ENCODE results near the gene GJC1. TPM values are rescaled to one million over a fixed set of nuclear protein-coding genes. Genes with fewer than 3 reads are reported as not detected.

The GJC1 gene
- total RNA-seq, 1 donor from 2014 or later = 19.9 TPM

DNA sequence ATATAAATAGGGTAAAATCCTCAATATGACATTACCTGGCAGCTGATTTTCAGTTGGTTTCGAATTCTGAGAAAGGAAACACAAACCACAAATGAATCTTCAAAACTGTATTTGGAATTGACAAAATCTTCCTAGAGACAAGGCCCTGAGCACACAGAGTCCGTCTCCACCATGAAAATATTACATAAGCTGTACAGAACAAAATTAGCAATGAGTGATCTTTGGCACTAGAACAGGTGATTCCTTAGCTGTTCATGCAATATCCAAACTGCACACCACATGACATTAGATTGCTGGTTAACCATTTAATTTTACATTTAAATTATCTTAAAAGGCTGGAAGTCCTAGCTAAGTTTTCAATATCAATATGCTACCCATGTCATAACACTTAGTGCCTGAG, 31.7 kb downstream of the GJC1 start:
- DNase-seq = no peak

GRCh38 chr17:44797802-44798201, 32.3 kb downstream of the GJC1 start:
- DNase-seq = no peak

DNA sequence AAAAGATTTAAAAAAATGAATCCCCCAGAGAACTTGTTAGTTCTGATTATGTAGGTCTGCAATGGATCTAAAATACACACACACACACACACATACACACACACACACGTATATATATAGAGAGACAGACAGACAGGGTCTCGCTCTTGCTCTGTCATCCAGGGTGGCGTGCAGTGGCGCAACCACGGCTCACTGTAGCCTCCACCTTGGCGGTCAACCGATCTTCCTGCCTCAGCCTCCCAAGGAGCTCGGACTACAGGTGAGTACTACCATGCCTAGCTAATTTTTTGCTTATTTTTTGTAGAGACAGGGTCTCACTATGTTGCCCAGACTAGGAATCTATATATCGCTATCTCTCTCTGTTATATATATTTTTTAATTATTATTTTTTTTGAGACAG, 33.4 kb downstream of the GJC1 start:
- no peak for DNase-seq

GRCh38 chr17:44795928-44796327, 34.2 kb downstream of the GJC1 start:
- no peak for DNase-seq

DNA sequence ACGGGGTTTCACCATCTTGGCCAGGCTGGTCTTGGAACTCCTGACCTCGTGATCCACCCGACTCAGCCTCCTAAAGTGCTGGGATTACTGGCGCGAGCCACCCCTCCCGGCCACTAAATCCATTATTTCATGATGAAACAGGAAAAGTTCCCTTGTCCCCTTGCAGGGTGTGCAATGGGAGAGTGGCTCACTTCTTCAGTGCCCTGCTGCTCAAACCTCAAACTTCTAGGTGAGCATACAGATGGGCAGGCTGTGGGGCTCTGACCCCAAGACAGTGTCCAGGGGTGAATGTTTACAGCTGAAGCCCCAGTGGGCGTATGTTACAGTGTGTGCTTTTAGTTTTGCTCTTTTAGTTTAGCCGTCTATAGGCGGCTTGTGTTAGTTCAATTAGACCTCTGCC, 34.7 kb downstream of the GJC1 start:
- DNase-seq = no peak

GRCh38 chr17:44794851-44795413, 35.2 kb downstream of the GJC1 start:
- peak; percentile 61 for DNase-seq

DNA sequence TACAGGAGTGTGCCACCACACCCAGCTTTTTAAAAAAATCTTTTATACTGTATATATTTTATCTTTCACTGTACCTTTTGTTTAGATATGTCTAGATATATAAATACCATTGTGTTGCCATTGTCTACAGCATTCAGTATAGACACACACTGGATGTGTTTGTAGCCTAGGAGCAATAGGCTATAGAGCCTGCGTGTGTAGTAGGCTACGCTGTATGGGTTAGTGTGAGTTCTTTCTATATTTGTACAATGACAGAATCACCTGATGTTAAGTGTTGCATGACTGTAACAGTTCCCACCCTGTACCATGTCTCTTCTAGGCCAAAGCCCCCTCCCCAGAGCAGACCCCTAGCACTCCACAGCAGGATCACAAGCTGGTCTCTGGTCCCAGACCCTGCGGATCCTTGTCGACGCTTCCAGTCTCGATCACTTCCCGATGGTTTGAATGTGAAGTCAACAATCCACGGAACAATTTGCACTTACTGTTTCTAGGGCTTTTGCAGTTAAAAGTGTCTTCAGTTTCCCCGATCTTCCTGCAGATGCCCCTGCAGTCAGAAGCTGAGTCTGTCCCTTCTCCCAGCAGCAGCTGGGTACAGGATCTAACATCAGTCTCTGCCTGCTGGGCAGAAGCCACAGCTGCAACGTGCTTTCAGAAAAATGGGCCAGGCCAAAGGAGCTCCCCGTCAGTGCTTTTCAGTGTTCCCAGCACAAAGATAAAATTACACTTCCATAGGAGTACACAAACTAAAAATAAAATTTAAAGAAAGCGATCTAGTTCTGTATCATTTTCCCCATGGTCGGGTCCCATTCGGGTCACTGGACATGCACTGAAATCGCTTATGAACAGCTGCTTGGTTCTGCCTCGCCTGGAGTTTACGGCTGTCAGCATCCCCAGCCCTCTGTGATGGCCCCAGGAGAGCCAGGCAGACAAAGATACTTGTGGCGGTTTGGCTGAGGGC, 35.9 kb downstream of the GJC1 start:
- DNase-seq = no peak

- DNase-seq = no peak
Measured at GRCh38 chr17:44792276-44792675, 37.8 kb downstream of the GJC1 start.

DNA sequence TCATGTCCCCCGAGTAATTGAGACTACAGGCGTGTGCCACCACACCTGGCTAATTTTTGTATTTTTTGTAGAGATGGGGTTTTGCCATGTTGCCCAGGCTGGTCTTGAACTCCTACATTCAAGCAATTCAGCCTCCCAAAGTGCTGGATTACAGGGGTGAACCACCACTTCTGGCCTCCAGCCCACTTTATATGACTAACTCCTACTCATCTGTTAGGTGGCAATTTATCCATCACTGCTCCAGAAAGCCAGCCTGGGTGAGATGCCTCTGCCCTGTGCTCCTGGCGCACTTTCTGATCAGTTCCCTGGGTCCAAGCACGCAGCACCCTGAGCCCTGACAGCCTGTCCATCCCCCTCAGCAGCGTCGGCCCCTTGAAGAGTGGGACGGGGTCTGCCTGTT, 41.9 kb downstream of the GJC1 start:
- DNase-seq = no peak

DNA sequence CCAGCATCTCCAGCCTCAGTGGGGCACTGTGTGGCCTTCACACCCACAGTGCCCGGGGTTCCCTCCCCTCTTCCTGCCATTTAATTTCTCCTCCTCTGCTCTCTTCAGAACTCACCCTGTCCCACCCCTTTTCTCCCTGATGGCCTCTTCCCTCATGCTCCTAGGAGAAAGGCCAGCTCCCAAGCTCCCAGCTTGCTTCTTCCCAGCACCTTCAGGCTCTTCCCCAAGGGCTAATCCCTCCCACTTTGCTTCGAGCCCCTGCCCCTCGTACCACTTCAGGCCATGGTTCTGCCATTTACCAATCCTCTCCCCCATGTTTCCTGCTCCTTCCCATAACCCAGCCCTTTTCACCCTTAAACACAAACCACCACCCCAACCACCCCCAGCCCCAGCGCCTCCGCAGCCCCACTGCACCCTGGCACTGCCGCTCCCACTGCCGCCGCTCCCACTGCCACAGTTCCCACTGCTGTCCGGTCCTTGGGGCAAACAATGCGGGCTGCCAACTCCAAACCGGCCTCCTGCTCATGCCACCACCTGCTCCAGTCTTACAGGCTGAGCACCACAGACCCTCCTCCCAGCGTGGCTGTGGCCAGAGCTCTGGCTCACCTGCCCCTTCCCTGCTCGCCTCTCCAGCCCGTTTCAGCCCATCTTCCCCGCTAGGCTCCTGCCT, 42.7 kb downstream of the GJC1 start:
- DNase-seq = no peak

DNA sequence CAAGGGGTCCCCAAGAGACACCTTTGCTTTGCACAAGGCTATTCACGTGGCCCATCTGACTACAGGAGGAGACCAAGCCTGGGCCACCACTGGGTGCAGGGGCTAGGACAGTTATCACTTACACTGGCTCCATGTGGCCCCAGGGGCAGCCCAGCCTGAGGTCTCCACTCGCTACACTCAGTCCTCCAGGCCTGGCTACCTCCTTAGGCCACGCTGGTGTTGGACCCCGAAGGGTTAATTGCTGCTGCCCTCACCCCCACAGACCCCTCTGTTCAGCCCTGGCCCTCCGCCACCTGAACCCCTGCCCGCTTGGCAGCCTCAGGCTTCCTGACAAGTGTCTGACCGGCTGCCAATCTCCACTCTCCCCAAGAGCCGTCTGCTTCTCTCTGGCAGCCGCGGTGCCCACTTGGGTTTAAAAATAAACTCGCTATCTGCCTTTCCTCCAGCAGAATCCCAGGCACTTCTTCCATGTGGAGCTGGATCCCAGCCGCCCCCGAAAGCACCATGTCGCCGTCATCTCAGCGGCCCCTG, 43.5 kb downstream of the GJC1 start:
- DNase-seq = no peak

DNA sequence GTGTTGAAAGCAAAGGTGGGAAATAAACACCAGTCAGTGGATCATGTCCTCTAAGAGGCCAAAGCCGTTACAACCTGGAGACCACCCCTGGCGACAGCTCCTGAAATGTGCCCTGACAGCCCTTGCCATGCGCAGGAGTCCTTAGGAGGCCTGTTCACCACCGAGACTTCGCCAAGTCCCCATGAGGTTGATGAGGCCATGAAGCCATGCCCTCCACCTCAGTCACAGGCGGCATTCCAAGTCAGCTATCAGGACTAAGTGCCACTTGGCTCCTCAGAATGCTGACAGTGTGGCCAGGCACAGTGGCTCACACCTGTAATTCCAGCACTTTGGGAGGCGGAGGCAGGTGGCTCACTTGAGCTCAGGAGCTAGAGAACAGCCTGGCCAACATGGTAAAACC, 44.2 kb downstream of the GJC1 start:
- no peak for DNase-seq

DNA sequence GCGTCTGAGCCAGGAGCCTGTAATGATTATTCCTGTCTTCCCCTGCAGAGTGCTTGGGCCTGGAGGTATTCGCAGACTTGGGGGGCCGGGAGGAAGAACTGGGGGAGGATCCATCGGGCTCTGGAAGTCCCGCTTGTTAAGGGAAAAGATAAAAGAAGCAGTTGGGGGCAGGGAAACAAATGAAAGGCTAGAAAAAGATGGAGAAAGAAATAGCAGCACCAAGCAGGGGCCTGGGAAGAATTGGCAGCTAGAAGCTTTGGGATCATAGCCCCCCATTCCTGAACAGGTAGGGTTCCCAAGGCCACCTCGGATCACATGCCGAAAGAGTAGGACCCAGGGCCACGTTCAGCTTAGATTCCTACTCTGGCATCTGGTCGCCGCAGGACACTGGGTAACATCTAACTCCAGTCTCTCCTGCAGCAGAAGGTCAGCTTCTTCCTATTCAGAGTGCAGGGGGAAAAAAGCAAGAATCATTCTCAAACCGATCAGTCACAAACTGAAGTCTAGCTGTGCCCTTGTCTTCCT, 47.7 kb downstream of the GJC1 start:
- no peak for DNase-seq

DNA sequence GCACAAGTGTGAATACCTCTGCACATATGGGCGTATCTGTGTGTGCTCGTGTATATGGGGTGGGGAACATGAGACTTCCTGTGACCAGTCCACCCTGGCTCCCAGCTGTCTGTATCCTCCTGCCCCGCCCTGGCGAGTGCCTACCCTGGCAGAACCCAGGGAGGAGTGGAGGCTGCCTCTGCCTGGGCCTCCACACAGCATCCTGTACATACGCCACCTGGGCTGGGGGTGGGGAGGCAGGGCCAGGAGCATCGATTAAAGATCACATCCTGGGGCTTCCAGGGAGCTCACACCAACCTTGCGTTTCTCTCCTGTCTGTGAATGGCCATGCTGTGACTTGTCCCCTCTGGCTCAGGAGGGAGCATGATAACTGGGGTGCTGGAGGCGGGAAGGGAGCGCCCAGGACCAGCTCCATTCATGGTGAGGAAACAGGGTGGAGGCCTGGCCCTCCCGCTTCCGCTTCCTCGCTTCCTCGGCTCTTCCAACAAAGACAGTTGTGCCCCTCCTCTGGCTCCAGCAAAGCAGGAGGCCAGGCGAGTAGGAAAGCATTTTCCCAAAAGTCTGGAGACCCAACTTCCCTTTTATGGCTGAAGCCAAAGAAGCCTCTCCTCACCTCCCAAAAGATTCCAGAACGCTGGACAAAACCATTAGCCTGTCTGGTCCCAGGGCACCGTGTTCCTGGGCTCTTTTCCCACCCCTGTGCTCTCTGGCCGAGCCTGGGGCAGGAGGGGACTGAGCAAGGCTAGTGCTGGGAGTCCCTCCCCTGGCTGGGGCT, 48.3 kb downstream of the GJC1 start:
- no peak for DNase-seq

GRCh38 chr17:44780845-44781480, 49.1 kb downstream of the GJC1 start:
- no peak for DNase-seq

- DNase-seq = no peak
Measured at GRCh38 chr17:44780161-44780560, 49.9 kb downstream of the GJC1 start.

DNA sequence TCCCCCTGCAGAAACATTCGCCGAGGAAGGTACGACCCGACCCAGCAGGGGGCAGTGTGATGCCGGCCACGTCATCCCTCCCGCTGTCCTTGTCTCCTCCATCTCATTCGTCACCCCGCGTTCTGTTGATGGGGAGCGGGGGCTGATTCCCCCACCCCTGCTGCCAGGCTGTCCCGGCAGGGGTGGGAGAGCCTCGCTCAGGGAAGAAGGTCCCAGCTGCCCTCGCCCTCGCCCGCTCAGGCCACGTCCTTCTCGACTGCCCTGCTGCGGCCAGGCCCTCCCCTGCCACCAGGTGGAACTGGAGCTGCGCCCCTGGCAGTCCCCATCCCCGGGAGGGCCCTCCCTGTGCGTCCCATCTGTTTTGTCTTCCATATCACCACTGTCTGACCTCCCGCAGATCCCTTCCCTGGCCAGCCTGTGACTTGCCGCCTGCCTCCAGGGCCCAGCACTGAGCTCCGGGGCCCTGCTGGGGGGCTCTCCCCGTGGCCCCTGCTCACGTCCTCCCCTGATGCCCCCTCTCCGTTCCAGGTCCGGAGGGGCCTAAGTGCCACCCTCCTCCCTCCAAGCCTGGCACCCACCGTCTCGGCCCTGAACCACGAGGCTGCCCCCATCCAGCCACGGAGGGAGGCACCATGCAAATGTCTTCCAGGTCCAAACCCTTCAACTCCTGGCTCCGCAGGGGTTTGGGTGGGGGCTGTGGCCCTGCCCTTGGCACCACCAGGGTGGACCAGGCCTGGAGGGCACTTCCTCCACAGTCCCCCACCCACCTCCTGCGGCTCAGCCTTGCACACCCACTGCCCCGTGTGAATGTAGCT, 50.7 kb downstream of the GJC1 start:
- peak; percentile 59 for DNase-seq

- no peak for DNase-seq
Measured at GRCh38 chr17:44778656-44779210, 51.4 kb downstream of the GJC1 start.

DNA sequence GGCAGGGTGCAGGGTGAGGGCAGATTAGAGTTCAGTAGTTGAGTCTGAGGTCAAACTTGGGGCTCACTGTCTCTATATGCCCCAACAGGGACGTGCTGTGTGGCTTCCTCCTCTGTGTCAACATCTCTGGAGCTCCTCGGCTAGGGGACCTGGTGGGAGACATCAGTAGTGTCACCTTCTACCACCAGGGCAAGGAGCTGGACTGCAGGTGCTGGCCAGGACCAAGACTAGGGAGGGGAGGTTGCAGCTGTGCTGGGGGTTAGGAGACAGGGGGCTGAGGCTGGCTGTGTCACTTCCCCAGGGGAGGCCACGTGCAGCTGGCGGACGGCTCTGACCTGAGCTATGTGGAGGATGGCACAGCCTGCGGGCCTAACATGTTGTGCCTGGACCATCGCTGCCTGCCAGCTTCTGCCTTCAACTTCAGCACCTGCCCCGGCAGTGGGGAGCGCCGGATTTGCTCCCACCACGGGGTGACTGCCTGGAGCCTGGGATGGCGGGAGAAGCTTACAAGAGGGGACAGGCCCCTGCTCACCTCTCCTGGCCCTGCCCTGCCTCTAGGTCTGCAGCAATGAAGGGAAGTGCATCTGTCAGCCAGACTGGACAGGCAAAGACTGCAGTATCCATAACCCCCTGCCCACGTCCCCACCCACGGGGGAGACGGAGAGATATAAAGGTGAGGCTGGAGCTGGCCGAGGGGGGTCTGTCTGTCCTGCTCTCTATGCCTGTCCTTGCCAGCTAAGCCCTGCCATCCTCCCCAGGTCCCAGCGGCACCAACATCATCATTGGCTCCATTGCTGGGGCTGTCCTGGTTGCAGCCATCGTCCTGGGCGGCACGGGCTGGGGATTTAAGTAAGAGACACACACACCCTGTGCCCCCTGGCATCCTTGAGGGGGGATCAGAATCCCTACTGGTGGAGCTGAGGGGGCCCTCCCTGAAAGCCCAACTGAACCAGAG, 52.4 kb downstream of the GJC1 start:
- DNase-seq = no peak

Data from skin of body (tissue), 2 donors.